ENCODE measurements around the gene BAD.
A peak's percentile ranks its signal among the peaks of the same experiment; 100 is the strongest.

Gene BAD

GRCh38 chr11:64275031-64275800 is 9.2 kb downstream of the BAD start:
- DNase-seq: no peak

- peak; percentile 94 for DNase-seq
Observed at GRCh38 chr11:64269540-64270220, 14.8 kb downstream of the BAD start.

GRCh38 chr11:64268893-64269539 is 15.4 kb downstream of the BAD start:
- no peak for DNase-seq

GRCh38 chr11:64268025-64268892 is 16.2 kb downstream of the BAD start:
- peak; percentile 50 for DNase-seq

- no peak for DNase-seq
Observed at GRCh38 chr11:64267207-64267945, 17.1 kb downstream of the BAD start.

- no peak for DNase-seq
Observed at GRCh38 chr11:64266339-64266738, 18.1 kb downstream of the BAD start.

- DNase-seq: no peak
Observed at GRCh38 chr11:64265176-64266160, 19.0 kb downstream of the BAD start.

- DNase-seq: no peak
Observed at GRCh38 chr11:64264371-64264852, 20.1 kb downstream of the BAD start.

GRCh38 chr11:64263947-64264317 is 20.5 kb downstream of the BAD start:
- no peak for DNase-seq

GRCh38 chr11:64263021-64263946 is 21.2 kb downstream of the BAD start:
- no peak for DNase-seq

GRCh38 chr11:64262271-64263002 is 22.0 kb downstream of the BAD start:
- no peak for DNase-seq

GRCh38 chr11:64261556-64262080 is 22.8 kb downstream of the BAD start:
- DNase-seq: no peak

- DNase-seq: no peak
Observed at GRCh38 chr11:64260147-64260708, 24.2 kb downstream of the BAD start.

GRCh38 chr11:64259533-64260067 is 24.9 kb downstream of the BAD start:
- no peak for DNase-seq

- no peak for DNase-seq
Observed at GRCh38 chr11:64258946-64259532, 25.4 kb downstream of the BAD start.

GRCh38 chr11:64258356-64258755 is 26.1 kb downstream of the BAD start:
- no peak for DNase-seq

- no peak for DNase-seq
Observed at GRCh38 chr11:64256300-64256699, 28.2 kb downstream of the BAD start.

All from NCI-H2029 treated with DMSO at 0.1 percent for 48 hours (cell line).